PC-3 (cell line): Measurements from ENCODE around the gene SLC12A3.

Experiments
- EZH2 ChIP-seq: fragments of 300-600 bp; sonication (generic); IDR thresholded peaks from one replicate; pipeline ENCODE4 v1.6.1; 2017; ENCODE audit warnings: antibody characterized with exemption, mild to moderate bottlenecking, low read length; ENCODE audit not compliant: unreplicated experiment
- TF ChIP-seq, protein P1 (sequence below): fragments of 300-600 bp; sonication (generic); conservative IDR thresholded peaks from 2 replicates; pipeline ENCODE4 v1.5.1; 2017; ENCODE audit warnings: antibody characterized with exemption, low read depth, mild to moderate bottlenecking, low read length

GRCh38 chr16:56878282-56878854 is 13.4 kb downstream of the SLC12A3 start:
- TF ChIP-seq, protein P1, sequence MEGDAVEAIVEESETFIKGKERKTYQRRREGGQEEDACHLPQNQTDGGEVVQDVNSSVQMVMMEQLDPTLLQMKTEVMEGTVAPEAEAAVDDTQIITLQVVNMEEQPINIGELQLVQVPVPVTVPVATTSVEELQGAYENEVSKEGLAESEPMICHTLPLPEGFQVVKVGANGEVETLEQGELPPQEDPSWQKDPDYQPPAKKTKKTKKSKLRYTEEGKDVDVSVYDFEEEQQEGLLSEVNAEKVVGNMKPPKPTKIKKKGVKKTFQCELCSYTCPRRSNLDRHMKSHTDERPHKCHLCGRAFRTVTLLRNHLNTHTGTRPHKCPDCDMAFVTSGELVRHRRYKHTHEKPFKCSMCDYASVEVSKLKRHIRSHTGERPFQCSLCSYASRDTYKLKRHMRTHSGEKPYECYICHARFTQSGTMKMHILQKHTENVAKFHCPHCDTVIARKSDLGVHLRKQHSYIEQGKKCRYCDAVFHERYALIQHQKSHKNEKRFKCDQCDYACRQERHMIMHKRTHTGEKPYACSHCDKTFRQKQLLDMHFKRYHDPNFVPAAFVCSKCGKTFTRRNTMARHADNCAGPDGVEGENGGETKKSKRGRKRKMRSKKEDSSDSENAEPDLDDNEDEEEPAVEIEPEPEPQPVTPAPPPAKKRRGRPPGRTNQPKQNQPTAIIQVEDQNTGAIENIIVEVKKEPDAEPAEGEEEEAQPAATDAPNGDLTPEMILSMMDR = no peak
- no peak for TF ChIP-seq EZH2
